ENCODE results near the gene CCDC34.

Gene CCDC34

DNA sequence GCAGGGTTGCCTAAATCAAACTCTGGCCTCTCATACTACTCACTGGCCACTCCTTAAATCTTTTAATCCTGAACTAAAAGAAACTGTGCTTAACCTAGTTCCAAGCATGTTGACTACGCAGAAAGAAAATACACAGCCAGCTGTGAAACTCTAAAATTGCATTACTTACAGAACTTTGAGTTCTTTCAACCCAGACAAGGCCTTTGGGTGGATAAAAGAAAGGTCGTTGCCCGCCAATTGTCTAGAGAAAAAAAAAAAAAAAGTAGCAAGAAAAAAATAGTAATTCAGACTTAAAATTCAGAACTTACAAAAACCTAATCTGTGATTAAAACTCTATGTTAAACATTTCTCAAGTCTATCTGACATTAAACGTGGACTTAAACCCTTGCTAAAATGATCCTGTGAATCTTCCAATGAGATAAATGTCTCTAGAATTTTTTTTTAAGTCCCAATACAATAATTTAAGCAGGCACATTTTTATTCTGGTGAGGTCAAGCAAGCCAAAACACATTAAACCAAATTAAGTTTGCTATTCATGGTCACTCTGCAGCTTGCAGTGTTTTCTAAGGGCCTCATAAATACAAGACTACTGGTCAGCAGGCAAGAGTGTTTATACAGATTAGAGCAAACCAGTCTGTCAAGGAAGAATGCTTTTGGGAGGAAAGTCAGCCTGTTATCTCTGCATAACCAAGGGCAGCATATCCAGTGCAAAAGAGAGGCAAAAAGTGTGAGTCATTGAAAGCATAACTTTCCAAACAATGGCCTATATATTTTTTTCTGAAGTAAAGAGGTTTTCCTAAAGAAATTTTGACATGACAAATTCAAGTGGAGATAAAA, 29.5 kb upstream of the CCDC34 start:
- DNase-seq (ENCODE audit: low read depth in 2 of 2), result peak in 1 of 2 experiments; percentile 23

DNA sequence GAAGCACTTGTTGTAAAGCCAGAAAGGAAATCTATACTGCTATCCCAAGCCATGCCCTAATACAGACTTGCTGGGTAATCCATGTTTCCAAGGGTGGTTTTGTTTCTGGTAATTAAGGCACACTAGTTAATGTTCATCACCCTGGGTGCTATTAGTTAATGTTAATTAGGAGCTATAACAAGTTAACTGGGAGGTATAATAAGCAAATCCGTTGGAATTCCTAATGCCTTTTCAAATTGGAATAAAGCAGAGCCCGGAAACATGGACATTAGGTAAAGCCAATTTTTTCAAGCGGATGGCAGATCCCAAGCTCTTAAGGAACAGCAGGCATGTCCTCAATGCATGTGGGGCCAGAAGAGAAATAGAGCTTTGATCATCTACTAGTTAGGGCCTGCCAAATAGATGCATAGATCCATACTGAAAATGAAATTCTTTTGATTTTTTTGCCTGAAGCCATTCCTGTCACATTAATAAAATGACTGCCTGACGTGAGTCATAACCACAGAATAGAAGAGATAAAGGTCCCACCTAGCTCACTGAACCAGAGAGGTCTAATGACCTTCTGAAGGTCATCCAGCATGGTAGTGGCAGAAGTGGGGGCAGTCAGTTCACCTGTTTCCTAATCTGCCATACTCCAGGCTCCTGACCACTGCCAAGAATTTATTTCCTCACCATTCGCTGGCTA, 28.5 kb upstream of the CCDC34 start:
- DNase-seq (ENCODE audit: low read depth in 2 of 2), result no peak

DNA sequence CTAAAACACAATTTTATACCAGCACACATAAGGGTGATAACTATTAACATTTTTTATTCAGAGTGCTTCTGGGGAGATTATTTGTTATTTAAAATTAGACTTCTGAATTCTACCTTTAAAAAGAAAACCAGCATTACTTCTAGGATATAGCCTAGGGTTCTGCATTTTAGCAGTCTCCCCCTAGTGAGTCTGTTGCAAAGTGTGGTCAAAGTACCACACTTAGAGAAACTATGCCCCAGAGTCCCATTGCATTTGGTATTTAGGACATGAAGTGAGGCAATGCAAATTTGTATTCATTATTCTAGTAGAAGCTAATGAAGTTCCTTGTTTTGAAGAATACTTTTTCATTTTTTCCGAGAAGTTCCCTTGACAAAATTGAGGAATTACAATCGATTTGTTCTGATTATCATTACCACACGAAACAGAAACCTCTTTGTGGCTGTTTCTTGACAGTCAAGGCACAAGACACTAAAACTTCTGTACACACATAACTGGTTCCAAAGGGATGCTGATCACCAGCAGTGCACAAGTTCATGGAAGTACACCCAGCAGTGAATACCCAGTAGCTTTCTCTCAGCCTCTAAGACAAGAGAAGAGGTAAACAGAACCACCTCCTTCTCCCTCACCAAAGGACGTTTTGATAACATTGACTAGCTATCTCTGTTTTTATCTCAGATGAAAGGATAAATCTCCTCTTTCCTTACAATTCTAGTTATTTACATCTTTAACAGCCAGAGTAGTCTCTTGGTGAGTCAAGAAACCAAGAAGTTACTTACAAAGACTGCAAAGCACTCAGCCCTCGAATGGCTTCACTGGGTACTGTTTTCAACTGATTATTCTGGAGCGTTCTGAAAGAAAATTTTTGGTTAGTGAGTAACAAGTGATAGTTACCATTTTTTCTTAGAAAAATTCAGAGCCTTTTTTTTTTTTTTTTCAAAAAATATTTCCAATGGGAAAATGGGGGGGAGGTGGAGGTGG, 27.6 kb upstream of the CCDC34 start:
- DNase-seq (ENCODE audit: low read depth in 2 of 2), result peak in 1 of 2 experiments; percentile 30

DNA sequence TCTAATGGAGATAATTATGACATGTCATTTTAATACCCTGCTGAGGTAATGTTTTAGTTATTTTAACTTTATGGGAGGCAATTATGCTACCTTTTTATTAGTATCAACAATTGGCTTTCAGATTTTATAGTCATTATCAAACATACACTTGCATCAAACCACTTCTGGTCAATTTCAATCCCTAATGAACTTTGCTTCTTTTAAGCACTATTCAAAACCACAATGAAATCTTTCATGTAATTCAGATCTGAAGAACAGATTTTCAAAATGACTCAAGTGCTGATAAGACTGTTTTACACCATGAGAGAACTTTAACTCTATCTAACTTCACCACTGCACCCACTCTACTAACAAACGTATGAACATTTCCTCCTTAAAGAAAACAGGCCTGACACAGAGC, 25.9 kb upstream of the CCDC34 start:
- DNase-seq (ENCODE audit: low read depth in 2 of 2), result no peak

DNA sequence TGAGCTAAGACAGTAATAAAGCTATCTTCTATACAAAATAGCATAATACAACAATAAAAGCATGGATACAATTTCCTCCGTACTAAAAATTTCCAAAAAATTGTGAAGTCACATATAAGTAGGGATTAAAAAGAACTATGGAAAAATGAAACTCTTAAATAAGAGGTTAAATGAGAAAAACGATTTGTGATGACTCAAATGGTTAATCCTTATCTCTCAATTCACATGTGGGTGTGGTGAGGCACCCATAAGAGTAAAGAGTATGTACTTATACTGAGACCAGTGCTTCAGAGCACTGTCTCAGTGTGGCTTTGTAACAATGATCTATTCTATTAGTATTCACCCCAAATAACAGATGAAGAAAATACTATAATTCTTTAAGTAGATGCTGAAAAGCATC, 25.0 kb upstream of the CCDC34 start:
- DNase-seq (ENCODE audit: low read depth in 2 of 2), result no peak

DNA sequence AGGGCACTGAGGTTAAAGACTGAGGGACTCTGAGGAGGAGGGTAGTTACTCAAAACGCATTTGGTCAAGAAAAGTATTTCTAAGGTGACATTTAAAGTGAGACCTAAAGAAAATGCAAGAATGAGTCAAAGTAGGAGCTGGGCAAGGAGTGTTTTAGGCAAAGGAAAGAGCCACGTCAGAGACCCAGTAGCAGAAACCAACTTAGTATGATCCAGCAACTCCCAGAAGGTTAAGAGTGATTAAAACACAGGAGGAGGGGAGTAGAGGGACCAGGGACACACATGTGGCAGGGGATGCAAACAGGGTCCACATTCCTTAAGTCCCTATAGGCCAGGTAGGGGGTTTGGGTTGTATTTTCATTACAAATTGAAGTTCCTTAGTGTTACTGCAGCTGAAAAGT, 24.3 kb upstream of the CCDC34 start:
- DNase-seq (ENCODE audit: low read depth in 2 of 2), result no peak

DNA sequence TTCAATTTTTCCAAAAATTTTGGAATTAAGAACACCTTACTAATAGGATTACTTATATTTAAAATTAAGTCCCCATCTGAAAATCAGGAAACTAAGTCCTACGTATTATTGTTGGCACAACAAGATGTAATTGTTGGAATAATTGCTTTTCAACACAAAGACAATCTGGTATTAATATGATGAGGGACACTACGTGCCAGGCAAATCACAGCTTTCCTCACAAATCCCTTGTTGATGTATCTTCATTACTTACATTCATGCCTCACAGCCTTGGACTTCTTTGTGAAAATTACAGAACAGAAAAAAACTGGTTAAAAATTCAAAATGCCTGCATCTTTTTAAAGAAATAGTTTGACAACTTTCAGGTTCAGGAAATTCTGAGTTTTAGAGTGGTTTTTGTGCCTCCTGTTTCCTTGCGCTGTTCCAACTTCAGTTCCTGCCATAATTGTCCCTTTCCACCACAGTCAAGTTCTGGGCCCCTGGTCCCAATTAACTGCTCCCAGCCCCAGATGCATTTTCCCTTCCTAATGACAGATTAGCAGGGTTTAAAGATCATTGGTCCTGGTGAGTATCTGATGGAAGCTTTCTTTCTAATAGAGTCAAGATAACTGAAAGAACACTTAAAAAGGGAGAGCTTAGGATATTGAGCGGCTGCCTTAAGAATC, 23.3 kb upstream of the CCDC34 start:
- no peak for DNase-seq (ENCODE audit: low read depth in 2 of 2)

DNA sequence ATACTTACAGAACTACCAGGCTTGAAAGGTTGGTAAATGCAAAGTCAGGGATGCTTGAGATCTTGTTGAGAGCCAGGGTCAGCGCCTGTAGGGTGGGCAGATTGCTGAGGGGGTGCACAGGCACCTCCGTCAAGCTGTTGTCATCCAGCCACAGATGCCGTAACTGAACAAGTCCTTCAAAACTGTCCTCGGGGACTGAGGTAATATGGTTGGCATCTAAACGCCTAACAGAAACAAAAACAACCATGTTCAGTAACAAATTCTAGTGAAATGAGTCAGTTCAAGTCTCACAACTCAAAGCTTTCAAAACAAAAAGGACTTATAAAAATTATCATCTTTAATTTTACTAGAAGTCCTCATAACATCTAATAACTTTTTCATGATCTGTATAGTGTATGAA, 22.2 kb upstream of the CCDC34 start:
- DNase-seq (ENCODE audit: low read depth in 2 of 2), result peak; percentile 39 to 42

DNA sequence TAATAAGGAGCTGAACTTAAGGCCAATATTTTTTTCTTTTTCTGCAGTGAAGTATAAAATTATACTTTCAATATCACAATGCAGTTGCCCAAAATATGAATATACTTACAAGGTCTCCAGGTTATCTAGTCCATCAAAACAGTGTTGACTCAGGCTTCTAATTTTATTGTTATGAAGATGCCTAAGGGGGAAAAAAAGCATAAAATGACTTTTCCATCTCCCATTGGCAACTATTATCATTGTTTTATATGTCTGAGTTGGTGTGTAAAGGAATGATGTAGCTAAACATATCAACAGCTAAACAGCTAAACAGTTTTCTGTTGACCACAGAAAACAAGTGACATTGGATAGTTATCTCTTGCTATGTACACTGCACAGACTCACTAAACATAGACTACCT, 21.2 kb upstream of the CCDC34 start:
- no peak for DNase-seq (ENCODE audit: low read depth in 2 of 2)

DNA sequence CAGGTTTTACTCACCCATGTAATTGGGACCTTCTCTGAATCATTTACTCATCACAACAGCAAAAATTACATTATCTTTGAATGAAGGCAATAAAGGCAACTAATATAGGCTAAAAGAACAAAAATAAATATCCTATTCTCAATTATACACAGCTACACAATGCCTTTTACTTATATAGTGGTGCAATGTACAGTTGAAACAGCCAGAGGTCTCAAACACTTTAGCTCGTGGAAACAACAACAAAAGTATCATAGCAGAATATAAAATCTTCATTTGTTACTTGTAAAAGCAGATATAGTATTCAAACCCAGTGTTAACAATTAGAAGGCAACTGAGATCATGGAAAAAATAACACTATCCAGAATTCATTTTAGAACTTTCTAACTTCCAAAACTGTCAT, 20.6 kb upstream of the CCDC34 start:
- DNase-seq (ENCODE audit: low read depth in 2 of 2), result no peak

DNA sequence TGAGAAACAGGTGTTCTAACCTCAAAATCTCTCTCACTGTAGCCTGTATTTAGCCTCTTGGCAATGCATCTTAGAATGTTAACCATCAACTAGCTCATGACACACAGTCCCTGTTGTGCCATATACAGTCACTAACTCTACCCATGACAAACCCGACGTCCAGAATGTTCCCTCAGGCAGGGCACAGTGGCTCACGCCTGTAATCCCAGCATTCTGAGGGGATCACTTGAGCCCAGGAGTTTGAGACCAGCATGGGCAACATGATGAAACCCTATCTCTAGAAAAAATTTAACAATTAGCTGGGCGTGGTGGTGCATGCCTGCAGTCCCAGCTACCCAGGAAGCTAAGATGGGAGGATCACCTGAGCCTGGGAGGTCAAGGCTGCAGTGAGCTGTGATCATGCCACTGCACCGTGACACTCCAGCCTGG, 18.2 kb upstream of the CCDC34 start:
- DNase-seq (ENCODE audit: low read depth in 2 of 2), result no peak

DNA sequence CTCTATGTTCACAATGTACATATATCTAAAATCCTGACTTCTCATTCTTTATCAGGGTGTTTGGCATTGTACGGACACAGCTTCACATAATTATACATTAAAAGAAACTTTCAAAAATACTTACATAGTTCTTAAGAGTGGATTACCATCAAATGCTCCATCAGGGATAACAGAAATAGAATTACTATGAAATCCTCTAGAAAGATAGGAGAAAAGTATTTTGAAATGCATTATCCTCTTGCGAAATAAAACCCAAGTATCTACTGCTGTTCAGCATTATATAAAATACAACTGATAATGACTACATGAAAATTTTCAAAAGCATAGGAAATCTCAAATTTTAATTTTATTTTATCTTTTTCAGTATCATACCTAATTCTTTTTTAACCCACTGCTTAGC, 17.8 kb upstream of the CCDC34 start:
- no peak for DNase-seq (ENCODE audit: low read depth in 2 of 2)

DNA sequence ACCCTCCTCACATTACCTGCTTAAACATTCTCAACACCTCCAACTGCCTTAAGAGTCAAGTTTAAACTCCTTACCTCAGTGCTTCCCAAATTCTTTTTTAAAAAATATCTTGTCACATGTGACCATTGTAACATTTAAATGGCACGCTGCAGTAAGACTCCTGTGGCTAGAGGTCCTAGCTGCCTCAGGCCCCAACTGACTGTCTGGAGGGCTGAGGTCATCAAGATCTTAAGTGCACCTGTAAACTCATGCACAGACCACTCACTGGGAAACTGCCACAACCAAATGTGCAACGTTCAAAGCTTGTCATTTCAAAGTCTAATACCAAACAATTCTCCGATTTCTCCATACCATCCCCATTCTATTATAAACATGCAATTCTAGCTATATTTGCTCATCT, 16.4 kb upstream of the CCDC34 start:
- no peak for DNase-seq (ENCODE audit: low read depth in 2 of 2)

DNA sequence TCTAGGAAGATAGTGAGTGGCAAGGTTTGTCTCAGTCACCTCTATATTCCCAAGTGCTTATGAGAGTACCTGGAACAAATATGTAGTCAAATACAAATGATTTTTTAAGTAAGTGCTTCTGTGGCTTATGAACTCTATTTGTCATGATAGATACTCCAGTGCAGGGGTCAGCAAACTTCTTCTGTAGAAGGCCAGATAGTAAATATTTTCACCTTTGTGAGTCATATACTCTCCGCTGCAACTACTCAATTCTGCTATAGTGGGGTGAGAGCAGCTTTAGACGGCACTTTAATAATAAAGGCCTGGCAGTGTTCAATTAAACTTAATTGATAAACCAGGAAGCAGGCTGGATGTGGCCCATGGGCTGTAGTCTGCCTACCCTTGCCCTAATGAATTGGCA, 12.4 kb upstream of the CCDC34 start:
- DNase-seq (ENCODE audit: low read depth in 2 of 2), result no peak

DNA sequence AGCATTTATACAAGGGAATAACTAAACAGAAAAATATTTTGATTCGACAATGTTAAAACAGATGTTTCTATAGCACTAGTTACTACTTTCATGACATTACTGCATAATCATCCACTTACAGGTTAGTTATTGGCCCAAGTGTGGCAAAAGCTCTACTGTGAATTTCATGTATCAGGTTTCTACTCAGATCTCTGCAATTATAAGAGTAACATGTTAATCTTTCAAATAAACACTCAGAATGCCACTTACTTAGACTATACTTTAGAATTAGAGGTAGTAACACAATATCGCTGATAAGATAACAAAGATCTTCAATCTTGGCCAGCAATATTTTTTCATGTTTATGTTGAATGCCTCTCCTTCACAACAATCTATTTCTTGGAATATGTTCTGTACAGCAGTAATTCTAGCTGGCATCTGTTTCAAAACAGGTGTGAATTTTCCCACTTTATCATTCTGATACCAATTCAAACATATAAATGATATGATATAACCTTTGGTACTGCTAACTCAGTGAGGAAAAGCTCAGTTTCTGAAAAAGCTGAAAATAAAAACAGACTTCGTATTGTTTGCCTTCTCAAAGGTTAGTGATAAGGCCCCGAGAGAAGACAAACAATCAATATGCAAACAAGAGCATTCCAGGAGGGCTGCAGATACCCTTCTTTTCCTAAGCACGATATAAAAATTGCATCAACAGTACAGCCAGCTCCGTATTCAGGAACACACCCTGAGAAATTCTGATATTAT, 11.0 kb upstream of the CCDC34 start:
- no peak for DNase-seq (ENCODE audit: low read depth in 2 of 2)

DNA sequence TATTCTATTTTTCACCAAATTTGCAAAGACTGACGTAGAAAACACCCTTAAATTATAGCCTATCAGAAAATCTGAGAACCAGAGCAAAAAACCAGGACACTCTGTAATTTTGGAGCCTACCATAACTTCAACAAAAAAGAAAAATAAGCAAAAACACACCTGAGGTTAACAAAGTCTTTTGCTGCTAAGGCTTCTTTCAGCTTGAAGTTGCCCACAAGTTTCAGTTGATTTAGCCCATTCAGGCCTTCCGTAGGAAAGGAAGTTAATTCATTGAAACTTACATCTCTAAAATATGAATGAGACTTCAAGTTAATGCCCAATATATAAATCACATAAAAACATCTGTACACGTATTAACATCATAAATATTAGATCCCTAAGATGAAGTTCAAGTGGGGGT, 10.4 kb upstream of the CCDC34 start:
- no peak for DNase-seq (ENCODE audit: low read depth in 2 of 2)

DNA sequence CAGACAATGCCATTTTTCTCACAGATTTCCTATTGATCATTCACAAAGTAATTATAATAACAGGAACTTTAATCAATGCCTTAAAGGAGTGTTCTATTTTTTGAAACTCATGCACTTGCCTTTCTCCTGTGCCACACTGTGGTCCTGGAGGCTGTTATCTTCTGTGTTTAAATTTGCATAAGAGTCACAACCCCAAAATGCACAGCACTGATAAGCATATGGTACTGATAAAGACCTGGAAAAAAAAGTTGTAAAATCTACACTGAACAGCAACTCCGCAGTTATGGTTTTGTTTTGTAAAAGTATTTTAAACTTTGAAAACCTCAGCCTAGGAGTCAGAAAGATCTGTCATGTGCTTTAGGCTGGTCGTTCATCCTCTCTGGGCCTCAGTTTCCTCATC, 9.1 kb upstream of the CCDC34 start:
- no peak for DNase-seq (ENCODE audit: low read depth in 2 of 2)

DNA sequence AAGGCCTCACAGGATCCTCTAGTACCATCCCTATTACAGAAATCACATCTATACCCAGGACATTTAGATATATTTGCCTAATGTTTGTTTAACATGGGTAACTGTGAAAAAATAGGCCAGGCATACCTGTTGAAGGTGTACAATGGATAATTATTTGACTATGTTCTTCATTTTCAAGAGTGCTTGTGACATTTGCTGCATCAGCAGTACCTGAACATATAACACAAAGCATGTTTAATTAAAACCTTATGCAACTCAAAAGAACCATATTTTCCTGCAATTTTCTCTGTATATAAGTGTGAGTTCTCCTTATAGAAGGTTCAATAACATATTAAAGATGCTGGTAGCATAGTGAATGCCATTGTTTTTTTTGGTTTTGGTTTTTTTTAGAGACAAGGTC, 8.5 kb upstream of the CCDC34 start:
- DNase-seq (ENCODE audit: low read depth in 2 of 2), result no peak

DNA sequence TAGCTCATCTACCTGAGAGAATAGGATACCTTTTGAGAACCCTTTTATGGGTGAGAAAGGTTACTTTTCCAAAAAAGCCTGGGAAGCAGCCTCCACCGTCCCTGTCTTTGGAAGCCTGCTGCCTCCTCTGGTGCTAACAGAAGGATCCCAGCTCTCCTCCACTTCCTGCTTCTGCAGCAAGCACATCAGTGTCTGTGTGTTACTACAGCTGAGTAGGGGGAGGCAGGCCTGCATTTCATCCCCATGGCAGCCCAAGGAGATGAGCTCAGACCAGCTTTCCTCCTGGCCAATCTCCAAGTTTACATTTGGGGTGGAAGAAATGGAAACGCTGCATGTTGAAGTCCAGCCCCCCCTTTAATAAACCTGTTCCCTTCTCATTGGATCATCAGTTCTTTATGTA, 7.4 kb upstream of the CCDC34 start:
- no peak for DNase-seq (ENCODE audit: low read depth in 2 of 2)

DNA sequence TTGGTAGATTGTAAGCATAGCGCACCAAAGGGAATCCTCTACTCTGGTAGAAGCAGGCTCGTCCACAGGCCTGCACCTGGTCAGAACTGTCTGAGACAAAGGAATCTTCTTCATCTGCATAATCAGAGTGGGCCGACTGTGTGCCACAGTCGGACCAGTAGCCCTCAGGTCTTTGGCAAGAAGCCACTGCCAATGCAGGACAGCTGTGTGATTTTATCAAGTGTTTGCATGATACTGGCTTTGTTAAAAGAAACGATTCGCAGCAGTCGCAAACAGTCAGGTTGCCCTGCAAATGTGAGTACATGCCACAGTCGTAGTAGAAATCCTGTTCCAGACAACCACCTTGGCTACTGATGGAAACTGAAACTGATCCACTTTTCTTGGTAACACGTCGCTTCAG, 4.9 kb upstream of the CCDC34 start:
- DNase-seq (ENCODE audit: low read depth in 2 of 2), result no peak

DNA sequence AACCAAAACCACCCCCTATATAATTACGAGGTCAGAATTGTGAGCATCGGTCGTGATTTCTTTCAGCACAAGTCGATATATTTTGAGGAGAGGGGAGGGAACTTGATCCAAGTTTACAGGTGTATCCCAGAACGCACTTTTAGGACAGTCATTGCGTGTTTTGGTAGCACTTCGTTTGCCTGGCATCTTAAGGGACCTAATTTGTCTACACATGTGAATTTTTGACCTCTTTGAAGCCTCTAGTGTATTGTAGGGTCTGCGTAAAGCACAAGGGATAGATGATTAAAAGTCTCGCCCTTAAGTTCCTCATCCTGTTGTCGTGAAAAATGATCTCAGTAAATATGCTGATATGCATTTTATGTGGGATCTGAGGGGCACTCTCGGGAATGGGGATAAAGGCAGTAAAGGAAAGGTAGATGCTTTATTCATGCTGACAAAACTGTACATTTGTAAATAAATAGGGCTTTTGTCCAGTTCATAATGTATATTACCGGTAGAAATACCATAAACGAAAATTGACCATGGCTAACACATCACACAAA, 632 bp upstream of the CCDC34 start:
- DNase-seq (ENCODE audit: low read depth in 2 of 2), result no peak

Measured in fibroblast of skin of left quadriceps (primary cell).